Bronchial epithelial cell (primary cell): Measurements from ENCODE around the gene UMOD. TPM values are rescaled to one million over a fixed set of nuclear protein-coding genes. Genes with fewer than 3 reads are reported as not detected.
"Not testable (repeated sequence)": the region's sequence is repeated elsewhere in the genome, so short reads cannot be mapped to it uniquely, and the experiment has no call there.

Source experiments
- DNase-seq: peaks from one replicate; pipeline ENCODE4 v3.0.0-alpha.2; 2010; ENCODE audit warnings: low read depth
- FAIRE-seq: peaks from 2 replicates; lab custom pipeline; 2011; peaks lifted over from hg19 to GRCh38; lab: Jason Lieb, UNC
- H3K27me3 ChIP-seq: 2 replicates; pipeline ENCODE4 v1.5.1; 2011; ENCODE audit warnings: low read length; ENCODE audit not compliant: control insufficient read depth, insufficient read depth
- H3K36me3 ChIP-seq: 2 replicates; pipeline ENCODE4 v1.5.1; 2011; ENCODE audit warnings: low read length; ENCODE audit not compliant: control insufficient read depth, insufficient read depth
- H3K4me3 ChIP-seq: 2 replicates; pipeline ENCODE4 v1.5.1; 2011; ENCODE audit warnings: mild to moderate bottlenecking, low read depth, low read length, control low read depth
- total RNA-seq: library from RNA; depleted of rRNA; stranded (reverse); fragments of >200 nt; gene quantifications from 2 replicates; pipeline ENCODE4 v1.2.1, GENCODE V29; 2014
- TF ChIP-seq, protein P1 (sequence below): IDR thresholded peaks from 2 replicates; pipeline ENCODE4 v1.5.1; 2011; ENCODE audit warnings: mild to moderate bottlenecking, moderate library complexity, low read length, control low read depth, inconsistent platforms; ENCODE audit not compliant: insufficient read depth, severe bottlenecking

UMOD gene
- total RNA-seq, 1 donor from 2014 or later: not detected

DNA sequence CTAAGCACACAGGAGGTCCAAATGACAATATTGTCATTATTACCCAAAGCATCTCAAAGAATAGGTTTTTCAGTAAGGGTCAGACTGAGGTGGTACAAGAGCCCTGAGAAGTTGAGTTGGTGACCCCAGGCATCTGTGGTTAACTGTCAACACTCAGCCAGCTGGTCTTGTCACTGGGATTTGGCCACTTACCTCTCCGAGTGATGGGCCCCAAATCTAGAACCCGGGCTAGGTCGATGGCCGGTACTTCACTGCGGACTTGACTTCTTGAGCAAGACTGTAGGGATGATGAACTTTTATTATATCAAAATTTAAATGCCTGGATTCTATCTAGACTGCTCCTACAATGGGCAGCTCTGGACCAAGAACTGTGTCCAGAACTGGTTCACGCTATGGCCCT, 36.8 kb downstream of the UMOD start:
- no peak for DNase-seq
- Histone ChIP-seq H3K27me3 (no peaks in the 10 kb centered on the region), H3K4me3 (no peak overlapping the region), H3K36me3 (no peaks in the 10 kb centered on the region)
- no peak for FAIRE-seq
- TF ChIP-seq, protein P1, sequence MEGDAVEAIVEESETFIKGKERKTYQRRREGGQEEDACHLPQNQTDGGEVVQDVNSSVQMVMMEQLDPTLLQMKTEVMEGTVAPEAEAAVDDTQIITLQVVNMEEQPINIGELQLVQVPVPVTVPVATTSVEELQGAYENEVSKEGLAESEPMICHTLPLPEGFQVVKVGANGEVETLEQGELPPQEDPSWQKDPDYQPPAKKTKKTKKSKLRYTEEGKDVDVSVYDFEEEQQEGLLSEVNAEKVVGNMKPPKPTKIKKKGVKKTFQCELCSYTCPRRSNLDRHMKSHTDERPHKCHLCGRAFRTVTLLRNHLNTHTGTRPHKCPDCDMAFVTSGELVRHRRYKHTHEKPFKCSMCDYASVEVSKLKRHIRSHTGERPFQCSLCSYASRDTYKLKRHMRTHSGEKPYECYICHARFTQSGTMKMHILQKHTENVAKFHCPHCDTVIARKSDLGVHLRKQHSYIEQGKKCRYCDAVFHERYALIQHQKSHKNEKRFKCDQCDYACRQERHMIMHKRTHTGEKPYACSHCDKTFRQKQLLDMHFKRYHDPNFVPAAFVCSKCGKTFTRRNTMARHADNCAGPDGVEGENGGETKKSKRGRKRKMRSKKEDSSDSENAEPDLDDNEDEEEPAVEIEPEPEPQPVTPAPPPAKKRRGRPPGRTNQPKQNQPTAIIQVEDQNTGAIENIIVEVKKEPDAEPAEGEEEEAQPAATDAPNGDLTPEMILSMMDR: no peak

DNA sequence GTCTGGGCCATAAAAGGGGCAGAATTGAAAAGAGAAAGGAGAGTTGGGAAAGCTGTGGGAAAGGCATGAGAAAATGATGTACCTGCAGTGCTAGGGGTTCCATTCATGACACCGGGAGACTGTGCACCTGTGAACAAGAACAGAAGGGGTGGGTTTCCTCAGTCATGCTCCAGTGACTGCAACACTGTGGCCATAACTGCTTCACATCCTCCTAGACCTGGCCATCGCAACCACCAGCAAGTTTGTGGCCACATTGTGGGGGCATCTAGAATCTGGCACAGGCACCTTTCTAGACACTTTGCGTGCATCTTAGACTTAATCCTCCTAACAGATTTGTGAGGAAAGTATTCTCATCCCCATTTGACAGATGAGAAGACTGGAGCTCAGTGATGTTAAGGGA, 37.9 kb downstream of the UMOD start:
- Histone ChIP-seq H3K27me3 (no peaks in the 10 kb centered on the region), H3K36me3 (no peaks in the 10 kb centered on the region), H3K4me3 (no peak overlapping the region)
- TF ChIP-seq, protein P1: no peak
- FAIRE-seq (no peak), DNase-seq (no peak)

DNA sequence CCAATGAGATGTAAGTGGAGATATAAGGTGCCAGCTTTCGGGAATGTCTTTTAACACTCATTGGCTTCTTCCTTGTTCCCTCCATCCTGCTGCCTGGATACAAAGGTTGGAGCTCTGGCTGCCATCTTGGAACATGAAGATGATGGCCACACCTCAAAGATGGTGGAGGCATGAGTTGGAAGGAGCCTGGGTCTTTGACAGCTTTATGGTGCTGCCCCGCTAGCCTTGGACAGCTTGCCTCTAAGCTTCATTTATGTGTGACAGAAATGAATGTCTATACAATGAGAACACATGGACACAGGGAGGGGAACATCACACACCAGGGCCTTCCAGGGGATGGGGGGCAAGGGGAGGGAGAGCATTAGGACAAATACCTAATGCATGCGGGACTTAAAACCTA, 38.8 kb downstream of the UMOD start:
- H3K27me3 ChIP-seq: no peaks in the 10 kb centered on the region
- TF ChIP-seq, protein P1: no peak
- FAIRE-seq (no peak), DNase-seq (no peak)
- no peaks in the 10 kb centered on the region for H3K36me3 ChIP-seq
- no peak overlapping the region for H3K4me3 ChIP-seq

DNA sequence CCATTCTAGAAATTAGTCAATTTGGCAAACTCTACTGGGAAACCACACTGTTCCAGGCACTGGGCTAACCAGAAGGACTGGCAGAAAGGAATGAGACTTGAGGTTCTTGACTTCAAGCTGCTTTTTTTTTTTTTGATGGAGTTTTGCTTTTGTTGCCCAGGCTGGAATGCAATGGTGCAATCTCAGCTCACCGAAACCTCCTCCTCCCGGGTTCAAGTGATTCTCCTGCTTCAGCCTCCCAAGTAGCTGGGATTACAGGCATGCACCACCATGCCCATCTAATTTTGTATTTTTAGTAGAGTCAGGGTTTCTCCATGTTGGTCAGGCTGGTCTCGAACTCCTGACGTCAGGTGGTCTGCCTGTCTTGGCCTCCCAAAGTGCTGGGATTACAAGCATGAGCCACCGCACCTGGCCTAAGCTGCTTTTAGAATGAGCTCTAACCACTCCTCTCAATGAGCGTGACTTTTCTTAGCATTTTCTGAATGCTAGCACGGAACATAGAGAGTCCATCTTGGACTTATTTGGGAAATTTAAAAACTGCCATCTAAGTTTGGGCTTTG, 39.9 kb downstream of the UMOD start:
- not testable (repeated sequence) for H3K4me3 ChIP-seq, H3K36me3 ChIP-seq, DNase-seq, H3K27me3 ChIP-seq, FAIRE-seq

DNA sequence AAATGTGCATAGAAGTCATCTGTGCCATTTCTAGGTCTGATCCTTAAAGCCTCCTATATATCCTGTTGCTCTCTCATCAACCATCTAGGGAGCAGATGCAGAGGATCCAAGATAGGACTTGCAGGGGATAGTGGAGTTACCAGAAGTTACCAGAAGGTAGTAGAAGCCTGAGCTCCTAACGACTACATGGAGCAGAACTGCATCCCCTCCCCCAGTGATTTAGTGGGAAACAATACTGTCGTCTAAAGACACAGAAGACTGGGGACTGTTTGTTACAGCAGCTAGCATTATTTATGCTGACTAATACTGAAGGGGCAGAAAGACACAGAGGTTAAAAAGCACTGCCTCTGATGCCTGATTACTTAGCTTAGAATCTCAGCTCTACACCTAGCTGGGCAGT, 41.0 kb downstream of the UMOD start:
- peak; percentile 18 for FAIRE-seq
- TF ChIP-seq, protein P1: no peak
- H3K4me3 ChIP-seq: no peak overlapping the region
- H3K27me3 ChIP-seq: no peaks in the 10 kb centered on the region
- DNase-seq: no peak
- H3K36me3 ChIP-seq: no peaks in the 10 kb centered on the region

DNA sequence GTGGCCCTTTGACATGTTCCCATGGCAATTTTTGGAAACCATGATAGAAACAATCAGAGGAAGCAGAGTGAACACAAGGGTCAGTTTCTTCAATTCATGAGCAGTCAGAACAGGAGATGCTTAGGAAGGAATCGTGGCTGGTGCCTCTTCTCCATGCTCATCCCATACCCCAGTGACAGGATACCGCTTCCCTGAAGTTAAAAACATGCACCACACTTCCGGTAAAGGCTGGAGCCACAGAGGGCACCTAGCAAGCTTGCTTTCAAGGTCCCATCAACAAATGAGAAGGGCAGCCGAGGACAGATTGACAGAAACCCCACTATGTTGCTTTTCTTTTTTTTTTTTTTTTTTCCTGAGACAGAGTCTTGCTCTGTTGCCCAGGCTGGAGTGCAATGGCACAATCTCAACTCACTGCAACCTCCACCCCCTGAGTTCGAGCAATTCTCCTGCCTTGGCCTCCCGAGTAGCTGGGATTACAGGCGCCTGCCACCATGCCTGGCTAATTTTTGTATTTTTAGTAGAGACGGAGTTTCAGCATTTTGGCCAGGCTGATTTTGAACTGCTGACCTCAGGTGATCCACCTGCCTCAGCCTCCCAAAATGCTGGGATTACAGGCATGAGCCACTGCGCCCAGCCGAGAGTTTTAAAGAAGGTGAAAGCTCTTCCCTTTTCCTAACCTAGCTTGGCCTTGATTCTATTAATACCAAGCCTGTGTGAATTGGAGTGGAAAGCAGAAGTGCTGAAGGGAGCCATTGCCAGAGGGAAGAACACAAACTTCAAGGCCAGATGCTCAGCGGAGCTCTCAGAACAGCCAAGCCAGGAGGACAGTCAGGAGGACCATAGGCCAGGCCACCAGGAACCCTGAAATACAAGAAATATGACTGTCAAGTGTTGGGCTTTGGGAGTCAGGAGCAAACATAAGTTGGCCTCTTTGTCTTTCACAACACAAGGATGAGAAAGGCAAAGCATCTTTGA, 41.8 kb downstream of the UMOD start:
- no peak for FAIRE-seq

More for the DNA sequence above, 41.8 kb downstream of the UMOD start:
- Histone ChIP-seq H3K4me3 (no peak overlapping the region), H3K36me3 (no peaks in the 10 kb centered on the region), H3K27me3 (no peaks in the 10 kb centered on the region)
- no peak for DNase-seq
- TF ChIP-seq, protein P1: no peak
